ENCODE results near the gene MAN2A1. TPM values are rescaled to one million over a fixed set of nuclear protein-coding genes. Genes with fewer than 3 reads are reported as not detected.

Gene MAN2A1
- total RNA-seq, 6 experiments from 2014 or later: 48.1 to 68.8 (median 61.9) TPM

DNA sequence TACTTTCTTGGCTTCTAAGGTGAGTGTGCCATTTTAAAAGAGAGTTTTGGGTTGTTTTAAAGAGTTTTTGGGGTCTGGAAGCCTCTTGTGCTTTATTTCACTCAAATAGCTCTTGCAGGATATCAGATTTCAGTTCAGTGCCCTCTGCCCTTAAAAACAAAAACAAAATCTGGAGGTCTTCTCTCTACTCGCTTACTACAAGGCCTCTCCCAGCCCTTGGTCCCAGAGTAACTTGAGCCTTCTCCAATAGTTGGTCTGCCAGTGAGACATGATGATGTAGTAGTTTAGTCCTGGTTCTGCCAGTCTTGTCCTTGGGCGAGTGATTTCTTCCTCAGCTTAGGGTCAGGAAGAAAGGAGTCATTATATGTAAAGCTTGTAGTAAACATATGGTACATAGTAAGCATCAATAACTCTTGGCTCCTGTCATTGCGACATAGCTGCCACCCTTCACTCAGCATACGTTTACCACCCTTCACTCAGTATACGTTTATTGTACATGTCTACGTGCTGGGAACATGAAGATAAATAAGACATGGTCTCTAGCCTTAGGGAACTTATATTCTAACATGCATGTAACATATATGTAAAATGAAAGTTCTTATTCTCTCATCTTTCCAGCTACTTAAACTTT is 147.6 kb downstream of the MAN2A1 start:
- no peaks in the 10 kb centered on the region for H3K4me1 ChIP-seq
- no peak overlapping the region for H3K4me3 ChIP-seq
- H3K9me3 ChIP-seq: no peaks in the 10 kb centered on the region
- H3K27ac ChIP-seq: no peak overlapping the region
- intact Hi-C loops (cut with DNase I): no loop called here
- no peaks in the 10 kb centered on the region for H3K27me3 ChIP-seq
- no peak for TF ChIP-seq POLR2A (IDR thresholded peaks at IDR 0.05)
- TF ChIP-seq, protein P1, sequence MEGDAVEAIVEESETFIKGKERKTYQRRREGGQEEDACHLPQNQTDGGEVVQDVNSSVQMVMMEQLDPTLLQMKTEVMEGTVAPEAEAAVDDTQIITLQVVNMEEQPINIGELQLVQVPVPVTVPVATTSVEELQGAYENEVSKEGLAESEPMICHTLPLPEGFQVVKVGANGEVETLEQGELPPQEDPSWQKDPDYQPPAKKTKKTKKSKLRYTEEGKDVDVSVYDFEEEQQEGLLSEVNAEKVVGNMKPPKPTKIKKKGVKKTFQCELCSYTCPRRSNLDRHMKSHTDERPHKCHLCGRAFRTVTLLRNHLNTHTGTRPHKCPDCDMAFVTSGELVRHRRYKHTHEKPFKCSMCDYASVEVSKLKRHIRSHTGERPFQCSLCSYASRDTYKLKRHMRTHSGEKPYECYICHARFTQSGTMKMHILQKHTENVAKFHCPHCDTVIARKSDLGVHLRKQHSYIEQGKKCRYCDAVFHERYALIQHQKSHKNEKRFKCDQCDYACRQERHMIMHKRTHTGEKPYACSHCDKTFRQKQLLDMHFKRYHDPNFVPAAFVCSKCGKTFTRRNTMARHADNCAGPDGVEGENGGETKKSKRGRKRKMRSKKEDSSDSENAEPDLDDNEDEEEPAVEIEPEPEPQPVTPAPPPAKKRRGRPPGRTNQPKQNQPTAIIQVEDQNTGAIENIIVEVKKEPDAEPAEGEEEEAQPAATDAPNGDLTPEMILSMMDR (IDR thresholded peaks at IDR 0.05): no peak
- WGBS (ENCODE audit: insufficient coverage, low coverage, low lambda C conversion rate, missing lambda C conversion rate): 97% methylated on average over 6 of the region's 6 CpGs
- peaks cover 0 to 16% (median 8%) of the 10 kb centered on the region in 4 donors for H3K36me3 ChIP-seq
- DNase-seq (no peak), ATAC-seq (no peak)

DNA sequence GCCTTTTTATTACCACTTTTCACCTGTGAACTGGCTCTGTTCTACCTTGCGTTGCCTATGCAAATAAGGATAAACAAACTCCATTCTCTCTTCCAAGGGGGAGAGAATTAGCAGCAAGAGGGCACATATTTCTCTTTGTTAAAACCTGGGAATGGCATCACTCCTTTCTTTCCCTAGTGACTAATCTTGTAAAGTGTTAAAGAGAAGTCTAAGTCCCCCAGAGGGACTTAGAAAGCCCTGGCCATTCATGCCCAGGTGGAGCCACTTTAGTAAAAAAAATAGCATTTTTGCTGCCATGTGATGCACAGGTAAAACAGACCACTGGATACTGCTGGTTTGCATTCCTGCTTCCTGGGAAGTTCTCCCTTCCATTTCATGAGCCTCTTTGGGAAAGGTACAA is 148.4 kb downstream of the MAN2A1 start:
- Histone ChIP-seq H3K4me1 (no peaks in the 10 kb centered on the region), H3K36me3 (peaks cover 0 to 17% (median 8%) of the 10 kb centered on the region in 4 donors), H3K9me3 (no peaks in the 10 kb centered on the region), H3K4me3 (no peak overlapping the region), H3K27ac (no peak overlapping the region), H3K27me3 (no peaks in the 10 kb centered on the region)
- no peak for DNase-seq
- intact Hi-C loops (cut with DNase I): no loop called here
- no peak for ATAC-seq
- WGBS (ENCODE audit: insufficient coverage, low coverage, low lambda C conversion rate, missing lambda C conversion rate): 100% methylated on average over 1 of the region's 1 CpG
- TF ChIP-seq, protein P1 (IDR thresholded peaks at IDR 0.05): no peak
- TF ChIP-seq POLR2A (IDR thresholded peaks at IDR 0.05): no peak

DNA sequence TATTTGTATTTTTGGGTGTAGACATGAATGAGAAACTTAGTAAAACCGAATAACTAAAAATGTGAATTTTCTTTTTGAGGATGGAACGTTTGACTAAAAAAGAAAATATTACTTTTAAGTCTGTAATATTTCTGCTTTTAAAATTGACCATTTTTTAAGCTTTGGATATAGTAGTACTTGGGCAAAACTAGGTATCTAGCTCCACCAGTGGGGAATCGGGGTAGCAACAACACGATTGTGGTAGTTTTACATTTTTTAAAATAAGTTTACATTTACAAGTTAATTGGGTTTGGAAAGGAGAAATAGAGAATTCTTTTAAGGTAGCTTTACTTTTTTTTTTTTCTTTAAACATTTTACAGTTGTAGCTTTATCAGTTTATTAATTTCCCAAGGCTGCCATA is 154.4 kb downstream of the MAN2A1 start:
- 91% methylated on average over 4 of the region's 4 CpGs for WGBS (ENCODE audit: insufficient coverage, low coverage, low lambda C conversion rate, missing lambda C conversion rate)
- H3K27ac ChIP-seq: no peak overlapping the region
- DNase-seq (no peak), ATAC-seq (no peak)
- H3K4me1 ChIP-seq: peaks cover 0 to 12% (median 0%) of the 10 kb centered on the region in 4 donors
- H3K9me3 ChIP-seq: no peaks in the 10 kb centered on the region
- no peaks in the 10 kb centered on the region for H3K27me3 ChIP-seq
- H3K36me3 ChIP-seq: peaks cover 0 to 20% (median 8%) of the 10 kb centered on the region in 4 donors
- H3K4me3 ChIP-seq: no peak overlapping the region
- intact Hi-C loops (cut with DNase I): no loop called here
- TF ChIP-seq, protein P1 (IDR thresholded peaks at IDR 0.05): peak in 2 of 4 donors; percentile 23 to 34
- no peak for TF ChIP-seq POLR2A (IDR thresholded peaks at IDR 0.05)

DNA sequence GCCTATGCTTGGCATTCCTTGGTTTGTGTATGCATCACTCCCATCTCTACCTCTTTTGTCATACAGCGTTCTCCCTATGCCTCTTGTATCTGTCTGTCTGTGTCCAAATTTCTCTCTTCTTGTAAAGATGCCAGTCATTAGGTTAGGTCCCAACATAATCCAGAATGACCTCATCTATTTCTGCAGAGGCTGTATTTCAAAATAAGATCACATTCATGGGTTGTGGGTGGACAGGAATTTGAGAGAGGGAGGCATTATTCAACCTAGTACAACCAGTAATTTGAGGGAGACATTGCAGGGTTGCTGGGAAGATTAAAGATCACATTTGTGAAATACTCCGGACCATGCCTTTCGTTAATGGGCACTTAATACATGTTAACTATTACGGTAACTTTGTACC is 155.0 kb downstream of the MAN2A1 start:
- H3K27ac ChIP-seq: no peak overlapping the region
- ATAC-seq (peak in 3 of 4 donors; percentile 45 to 79 (median 54)), DNase-seq (no peak)
- 38% methylated on average over 4 of the region's 4 CpGs for WGBS (ENCODE audit: insufficient coverage, low coverage, low lambda C conversion rate, missing lambda C conversion rate)
- TF ChIP-seq, protein P1 (IDR thresholded peaks at IDR 0.05): no peak
- no peak for TF ChIP-seq POLR2A (IDR thresholded peaks at IDR 0.05)
- no peaks in the 10 kb centered on the region for H3K27me3 ChIP-seq
- H3K4me3 ChIP-seq: no peak overlapping the region
- peaks cover 0 to 20% (median 8%) of the 10 kb centered on the region in 4 donors for H3K36me3 ChIP-seq
- intact Hi-C loops (cut with DNase I): no loop called here
- peaks cover 0 to 12% (median 0%) of the 10 kb centered on the region in 4 donors for H3K4me1 ChIP-seq
- no peaks in the 10 kb centered on the region for H3K9me3 ChIP-seq

All from right lobe of liver (tissue), 6 donors.